Activated effector memory CD4-positive, alpha-beta T cell treated with anti-CD3 and anti-CD28 coated beads, Interleukin-2, amount 50 U/mL, for 16 hours (primary cell): ENCODE measurements around the gene EIF4EBP3.

Experiments
- DNase-seq: peaks from one replicate; pipeline ENCODE4 v3.0.0-alpha.2; 2020

Gene EIF4EBP3

DNA sequence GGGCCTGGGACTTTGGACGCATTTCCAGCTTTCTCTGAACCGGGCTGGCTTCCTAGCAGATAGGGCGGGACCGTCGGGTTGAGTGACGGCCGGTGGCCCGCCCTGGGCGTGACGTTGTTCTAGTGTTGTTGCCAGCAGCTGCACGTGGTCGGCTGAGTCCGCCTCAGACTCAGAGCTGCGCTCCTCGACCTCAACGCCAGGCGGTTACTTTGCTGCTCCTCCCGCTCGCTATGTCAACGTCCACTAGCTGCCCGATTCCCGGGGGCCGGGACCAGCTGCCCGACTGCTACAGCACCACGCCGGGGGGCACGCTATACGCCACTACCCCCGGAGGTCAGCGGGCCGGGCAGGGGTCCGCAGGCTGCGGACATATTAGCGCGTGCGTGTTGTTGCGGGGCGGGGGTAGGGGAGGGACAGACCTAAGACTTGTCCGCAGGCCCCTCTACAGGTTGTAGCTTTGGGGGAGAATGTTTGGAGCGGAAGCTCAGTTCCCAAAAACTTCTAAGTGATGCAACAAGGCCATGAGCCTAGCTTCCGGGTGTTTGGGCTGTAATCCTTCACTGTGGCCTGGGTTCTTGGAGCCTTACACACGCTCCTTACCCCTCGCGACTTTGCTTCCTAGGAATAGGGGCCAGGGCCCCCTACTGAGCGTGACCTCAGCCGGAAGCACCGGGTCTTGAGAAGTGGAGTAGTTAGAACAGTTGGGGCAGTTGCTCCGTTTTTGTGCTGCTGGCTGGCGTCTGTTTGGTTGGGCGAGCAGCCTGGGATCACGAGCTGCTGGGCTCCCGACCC lies at the start of gene EIF4EBP3:
Gene EIF4EBP3 (plus strand): TSS at position 155 of the 792 bp plus-strand sequence. CDS start 76 bp downstream, at position 231.
- peak; percentile 94 for DNase-seq

DNA sequence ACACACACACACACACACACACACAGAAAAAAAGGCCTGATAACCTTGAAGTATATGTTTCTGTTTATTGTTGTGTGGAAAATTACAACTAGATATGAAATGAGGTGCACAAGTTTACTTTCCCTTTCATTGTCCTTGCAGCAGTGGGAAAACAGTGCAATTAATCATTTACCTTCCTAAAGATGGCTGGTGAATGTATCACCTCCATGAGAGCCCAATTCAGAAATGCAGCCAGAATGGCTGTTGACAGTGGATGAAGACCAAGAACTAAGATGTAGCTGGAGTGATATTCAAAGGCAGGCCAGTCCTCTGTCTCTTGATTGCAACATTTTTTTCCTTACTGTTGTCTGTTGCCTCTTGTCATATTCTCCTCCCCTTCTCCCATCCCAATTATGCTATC lies 49.6 kb upstream of the EIF4EBP3 start:
- DNase-seq = no peak

DNA sequence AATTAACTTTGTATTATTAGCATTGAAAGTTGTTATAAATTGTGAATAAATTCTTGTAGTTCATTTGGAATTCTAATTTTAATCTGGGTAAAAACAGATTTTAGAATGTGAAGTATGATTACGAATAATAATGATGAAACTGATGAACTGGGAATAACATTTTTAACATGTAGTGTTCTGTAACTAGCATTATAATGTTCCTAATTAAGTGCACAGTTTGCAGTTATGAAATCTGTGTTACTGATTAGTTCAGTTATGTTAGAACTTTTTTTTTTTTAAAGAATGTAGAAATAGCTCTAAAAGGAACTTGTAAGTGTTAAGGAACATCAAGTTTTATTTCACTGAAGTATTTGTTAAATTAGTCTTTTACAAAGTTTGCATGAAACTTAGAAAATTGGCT lies 48.9 kb upstream of the EIF4EBP3 start:
- no peak for DNase-seq

GRCh38 chr5:140502834-140503233 lies 44.6 kb upstream of the EIF4EBP3 start:
- DNase-seq = no peak

GRCh38 chr5:140509898-140510297 lies 37.6 kb upstream of the EIF4EBP3 start:
- no peak for DNase-seq

GRCh38 chr5:140513124-140513523 lies 34.3 kb upstream of the EIF4EBP3 start:
- DNase-seq = no peak

DNA sequence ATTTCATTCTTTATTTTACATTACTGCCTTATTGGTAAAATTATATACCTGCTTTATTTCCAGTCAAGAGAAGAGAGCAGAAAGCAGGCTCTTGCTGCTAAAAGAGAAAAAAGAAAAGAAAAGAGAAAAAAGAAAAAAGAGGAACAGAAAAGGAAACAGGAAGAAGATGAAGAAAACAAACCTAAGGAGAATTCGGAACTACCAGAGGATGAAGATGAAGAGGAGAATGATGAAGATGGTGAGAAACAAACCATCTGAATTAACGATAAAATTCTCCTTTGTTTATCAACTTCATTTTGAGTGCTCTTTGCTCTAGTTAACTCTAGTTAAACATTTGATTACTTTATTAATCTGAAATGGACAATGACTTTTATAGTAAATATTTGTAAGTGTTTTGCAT lies 23.5 kb upstream of the EIF4EBP3 start:
- DNase-seq = no peak

GRCh38 chr5:140540227-140540626 lies 7.2 kb upstream of the EIF4EBP3 start:
- DNase-seq = no peak

GRCh38 chr5:140542972-140543371 lies 4.5 kb upstream of the EIF4EBP3 start:
- DNase-seq = no peak

- no peak for DNase-seq
Measured at GRCh38 chr5:140544986-140545385, 2.5 kb upstream of the EIF4EBP3 start.

- DNase-seq = no peak
Measured at GRCh38 chr5:140545606-140546005, 1.9 kb upstream of the EIF4EBP3 start.

GRCh38 chr5:140546851-140547507 lies 483 bp upstream of the EIF4EBP3 start:
- no peak for DNase-seq

- no peak for DNase-seq
Measured at GRCh38 chr5:140548300-140548688, 832 bp downstream of the EIF4EBP3 start.

DNA sequence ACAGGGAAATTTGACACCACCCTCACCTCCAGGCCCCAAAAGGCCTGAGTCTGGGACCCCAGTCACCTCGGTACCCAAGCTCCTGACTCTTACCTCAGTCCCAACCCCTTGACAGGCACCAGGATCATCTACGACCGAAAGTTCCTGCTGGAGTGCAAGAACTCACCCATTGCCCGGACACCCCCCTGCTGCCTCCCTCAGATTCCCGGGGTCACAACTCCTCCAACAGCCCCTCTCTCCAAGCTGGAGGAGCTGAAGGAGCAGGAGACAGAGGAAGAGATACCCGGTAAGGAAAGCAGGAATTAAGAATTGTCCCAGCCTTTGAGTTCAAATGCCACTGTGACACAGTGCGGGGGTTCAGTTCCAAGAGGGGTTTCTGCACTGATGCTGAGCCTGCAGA lies 1.3 kb downstream of the EIF4EBP3 start:
- DNase-seq = no peak

- no peak for DNase-seq
Measured at GRCh38 chr5:140549237-140550144, 2.0 kb downstream of the EIF4EBP3 start.

- DNase-seq = no peak
Measured at GRCh38 chr5:140550147-140551079, 3.0 kb downstream of the EIF4EBP3 start.

DNA sequence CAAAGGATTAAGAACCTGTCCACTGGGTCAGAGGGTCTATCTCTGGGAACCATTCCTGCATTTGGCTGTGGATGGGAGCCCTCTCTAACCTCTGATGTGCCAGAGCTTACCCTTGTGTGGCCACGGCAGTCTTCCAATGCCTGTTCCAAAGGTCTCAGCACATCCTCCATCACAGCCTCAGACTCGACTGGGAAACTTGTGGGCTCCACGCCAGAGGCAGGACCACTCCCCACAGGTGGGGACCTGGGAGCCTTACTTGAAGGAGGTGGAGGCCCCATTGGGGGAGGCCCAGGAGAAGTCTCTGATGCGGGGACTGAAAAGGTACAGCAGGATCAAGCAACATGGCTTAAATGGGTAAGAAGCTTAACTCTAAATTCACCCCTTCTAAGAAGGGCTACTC lies 4.4 kb downstream of the EIF4EBP3 start:
- DNase-seq = no peak

GRCh38 chr5:140553657-140554056 lies 6.2 kb downstream of the EIF4EBP3 start:
- no peak for DNase-seq

GRCh38 chr5:140554454-140554853 lies 7.0 kb downstream of the EIF4EBP3 start:
- DNase-seq = no peak

GRCh38 chr5:140555747-140556312 lies 8.4 kb downstream of the EIF4EBP3 start:
- no peak for DNase-seq

- DNase-seq = no peak
Measured at GRCh38 chr5:140556438-140556837, 9.0 kb downstream of the EIF4EBP3 start.
